Measurements from ENCODE around the gene NELFB. TPM values are rescaled to one million over a fixed set of nuclear protein-coding genes. Genes with fewer than 3 reads are reported as not detected.

NELFB gene
- polyA plus RNA-seq, 1 experiment: 51.9 TPM

- Histone ChIP-seq H3K27me3 (ENCODE audit: control insufficient read depth, insufficient read depth, low read length) (no peaks in the 10 kb centered on the region), H3K4me3 (ENCODE audit: low read depth, low read length) (no peak overlapping the region), H3K36me3 (ENCODE audit: control insufficient read depth, insufficient read depth, low read length) (no peaks in the 10 kb centered on the region; the same call in 1 of the 2 replicates)
- ChIA-PET POLR2A (no interaction called here), CTCF (interaction anchor here (1.3 to 4.2 kb wide), 2 partner anchors 13 to 112 kb away, joined by 3 to 37 read pairs; no protein-coding TSS in a partner anchor)
- DNase-seq (ENCODE audit: low read depth): no peak
- TF ChIP-seq CTCF (IDR thresholded peaks at IDR 0.05; ENCODE audit: insufficient read depth, low read depth, low read length): no peak
Measured at GRCh38 chr9:137229903-137230704, 25.0 kb upstream of the NELFB start.

- POLR2A ChIA-PET: no interaction called here
- no peak for TF ChIP-seq CTCF (IDR thresholded peaks at IDR 0.05; ENCODE audit: insufficient read depth, low read depth, low read length)
- H3K4me3 ChIP-seq (ENCODE audit: low read depth, low read length): no peak within 1 kb of the TSS
- CTCF ChIA-PET: interaction anchor here (1.3 kb wide), 1 partner anchor 14 kb away, joined by 3 read pairs; no protein-coding TSS in a partner anchor
- H3K36me3 ChIP-seq (ENCODE audit: control insufficient read depth, insufficient read depth, low read length): no peaks in the 10 kb centered on the region
- H3K27me3 ChIP-seq (ENCODE audit: control insufficient read depth, insufficient read depth, low read length): no peaks in the 10 kb centered on the region
- DNase-seq (ENCODE audit: low read depth): no peak
Measured at GRCh38 chr9:137230705-137231371, 24.3 kb upstream of the NELFB start, which contains the start of gene SLC34A3. Gene SLC34A3, plus strand, starts transcription at chr9:137230901. Its CDS starts 802 bp downstream, at chr9:137231703.

GRCh38 chr9:137231372-137232039 is 23.6 kb upstream of the NELFB start:
- TF ChIP-seq CTCF (IDR thresholded peaks at IDR 0.05; ENCODE audit: insufficient read depth, low read depth, low read length): no peak
- CTCF ChIA-PET: interaction anchor here (1.3 kb wide), 1 partner anchor 15 kb away, joined by 3 read pairs; no protein-coding TSS in a partner anchor
- no peak for DNase-seq (ENCODE audit: low read depth)
- POLR2A ChIA-PET: no interaction called here
- no peak overlapping the region for H3K4me3 ChIP-seq (ENCODE audit: low read depth, low read length)
- H3K36me3 ChIP-seq (ENCODE audit: control insufficient read depth, insufficient read depth, low read length): no peaks in the 10 kb centered on the region
- H3K27me3 ChIP-seq (ENCODE audit: control insufficient read depth, insufficient read depth, low read length): no peaks in the 10 kb centered on the region

- CTCF ChIA-PET: no interaction called here
Measured at GRCh38 chr9:137232101-137232500, 23.0 kb upstream of the NELFB start.

More at GRCh38 chr9:137232101-137232500, 23.0 kb upstream of the NELFB start:
- TF ChIP-seq CTCF (IDR thresholded peaks at IDR 0.05; ENCODE audit: insufficient read depth, low read depth, low read length): no peak
- Histone ChIP-seq H3K36me3 (ENCODE audit: control insufficient read depth, insufficient read depth, low read length) (no peaks in the 10 kb centered on the region), H3K27me3 (ENCODE audit: control insufficient read depth, insufficient read depth, low read length) (no peaks in the 10 kb centered on the region), H3K4me3 (ENCODE audit: low read depth, low read length) (no peak overlapping the region)
- POLR2A ChIA-PET: no interaction called here
- DNase-seq (ENCODE audit: low read depth): no peak
